ENCODE data around the gene EGLN1.
"Not testable (repeated sequence)": the region's sequence is repeated elsewhere in the genome, so short reads cannot be mapped to it uniquely, and the experiment has no call there.

The EGLN1 gene

DNA sequence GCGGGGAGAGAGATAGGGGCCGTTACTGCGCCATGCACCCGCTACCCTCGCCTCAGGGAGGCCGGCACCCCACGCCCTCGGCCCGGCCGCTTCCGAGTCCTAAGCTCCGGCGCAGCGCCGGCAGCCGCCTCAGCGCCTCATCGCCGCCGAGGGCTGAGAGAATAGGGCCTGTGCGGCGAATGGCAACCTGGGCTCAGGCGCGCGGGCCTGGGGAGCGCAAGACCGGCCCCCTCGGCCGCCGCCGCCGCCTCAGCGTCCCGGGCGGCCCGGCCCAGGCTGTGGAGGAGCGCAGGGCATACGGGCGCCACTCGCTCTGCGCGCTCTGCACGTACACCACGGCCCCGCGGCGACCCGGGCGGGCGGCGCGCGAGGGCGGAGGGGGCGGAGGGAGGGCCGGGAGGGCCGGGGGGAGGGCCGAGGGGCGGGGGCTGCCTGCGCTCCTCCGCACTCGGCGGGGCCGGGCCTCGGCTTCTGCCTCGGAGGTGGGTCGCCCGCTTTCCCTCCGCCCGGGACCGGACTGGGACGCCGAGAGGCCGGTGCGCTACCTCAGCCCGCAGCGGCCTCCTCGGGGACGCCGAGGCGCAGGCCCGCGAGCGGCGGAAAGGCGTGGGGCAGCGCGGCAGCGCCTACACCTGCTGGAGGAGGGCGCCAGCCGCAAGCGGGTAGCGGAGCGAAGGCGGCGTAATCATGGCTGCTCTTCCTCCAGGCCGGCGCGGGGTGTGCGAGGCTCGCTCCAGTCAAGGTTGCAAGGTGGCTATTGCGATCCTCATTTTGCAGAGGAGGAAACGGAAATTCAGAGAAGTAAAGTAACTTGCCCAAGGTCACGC, at the start of gene EGLN1:
TSS of gene EGLN1 (minus strand) at position 317 of the 827 bp plus-strand sequence. CDS start 399 bp downstream, outside the sequence.
- ATAC-seq, result peak; percentile 87 to 90

DNA sequence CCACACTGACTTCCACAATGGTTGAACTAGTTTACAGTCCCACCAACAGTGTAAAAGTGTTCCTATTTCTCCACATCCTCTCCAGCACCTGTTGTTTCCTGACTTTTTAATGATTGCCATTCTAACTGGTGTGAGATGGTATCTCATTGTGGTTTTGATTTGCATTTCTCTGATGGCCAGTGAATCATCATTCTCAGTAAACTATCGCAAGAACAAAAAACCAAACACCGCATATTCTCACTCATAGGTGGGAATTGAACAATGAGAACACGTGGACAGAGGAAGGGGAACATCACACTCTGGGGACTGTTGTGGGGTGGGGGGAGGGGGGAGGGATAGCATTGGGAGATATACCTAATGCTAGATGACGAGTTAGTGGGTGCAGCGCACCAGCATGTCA, 49.4 kb upstream of the EGLN1 start:
- ATAC-seq, result not testable (repeated sequence)

DNA sequence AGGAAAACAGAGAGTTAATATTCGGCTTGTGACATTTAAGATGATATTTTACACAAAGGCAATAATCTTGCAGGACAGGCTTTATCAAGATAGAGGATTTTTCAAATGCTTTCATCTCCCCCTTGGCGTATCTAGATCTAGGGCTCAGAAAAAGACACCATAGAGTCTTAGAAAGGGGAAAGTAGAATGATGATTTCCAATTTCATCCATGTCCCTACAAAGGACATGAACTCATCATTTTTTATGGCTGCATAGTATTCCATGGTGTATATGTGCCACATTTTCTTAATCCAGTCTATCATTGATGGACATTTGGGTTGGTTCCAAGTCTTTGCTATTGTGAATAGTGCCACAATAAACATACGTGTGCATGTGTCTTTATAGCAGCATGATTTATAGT, 48.9 kb upstream of the EGLN1 start:
- ATAC-seq, result not testable (repeated sequence)

DNA sequence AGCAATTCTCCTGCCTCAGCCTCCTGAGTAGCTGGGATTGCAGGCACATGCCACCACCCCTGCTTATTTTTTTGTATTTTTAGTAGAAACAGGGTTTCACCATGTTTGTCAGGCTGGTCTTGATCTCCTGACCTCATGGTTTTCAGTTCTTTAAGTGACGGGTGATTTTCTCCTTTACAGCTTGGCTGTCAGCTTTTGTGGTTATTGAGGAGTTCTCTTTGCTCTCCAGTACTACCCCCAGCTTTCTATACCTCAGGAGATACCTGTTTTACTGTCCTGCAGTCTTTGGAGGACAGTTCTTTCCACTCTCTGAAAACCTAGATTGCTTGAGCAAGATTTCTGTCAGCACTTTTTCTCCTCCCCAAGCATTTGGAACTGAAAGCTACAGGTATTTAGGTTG, 45.9 kb upstream of the EGLN1 start:
- ATAC-seq, result no peak

DNA sequence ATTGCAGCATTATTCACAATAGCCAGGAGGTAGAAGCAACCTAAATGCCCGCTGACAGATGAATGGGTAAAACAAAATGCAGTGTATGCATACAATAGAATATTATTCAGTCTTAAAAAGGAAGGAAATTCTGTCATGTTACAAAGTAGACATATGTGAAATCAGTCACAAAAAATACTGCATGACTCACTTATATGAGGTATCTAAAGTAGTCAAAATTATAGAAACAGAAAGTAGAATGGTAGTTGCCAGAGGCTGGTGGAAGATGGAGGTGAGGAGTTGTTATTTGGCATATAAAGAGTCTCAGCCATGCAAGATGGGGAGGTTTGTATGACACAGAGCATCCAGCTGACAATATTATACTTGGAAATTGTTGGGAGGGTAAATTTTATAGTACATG, 43.0 kb upstream of the EGLN1 start:
- ATAC-seq, result peak; percentile 80 to 83

DNA sequence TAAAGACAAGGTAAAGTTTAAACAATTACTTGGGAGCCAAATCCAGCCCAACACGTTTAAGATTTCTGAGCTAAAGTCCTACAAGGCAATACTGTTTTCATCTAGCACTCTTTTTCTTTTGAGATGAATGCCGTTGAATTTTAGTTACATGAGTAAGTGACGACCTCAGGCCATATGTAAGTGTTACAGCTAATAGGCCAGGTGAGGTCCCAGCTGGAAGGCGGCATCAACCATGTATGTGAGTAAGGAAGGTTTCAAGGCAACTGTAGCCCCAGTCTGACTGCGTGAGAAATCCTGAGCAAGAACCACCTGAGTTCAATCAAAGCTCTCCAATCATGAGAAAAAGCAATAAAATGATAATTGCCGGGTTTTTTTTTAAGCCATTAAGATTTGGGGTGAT, 41.5 kb upstream of the EGLN1 start:
- no peak for ATAC-seq

DNA sequence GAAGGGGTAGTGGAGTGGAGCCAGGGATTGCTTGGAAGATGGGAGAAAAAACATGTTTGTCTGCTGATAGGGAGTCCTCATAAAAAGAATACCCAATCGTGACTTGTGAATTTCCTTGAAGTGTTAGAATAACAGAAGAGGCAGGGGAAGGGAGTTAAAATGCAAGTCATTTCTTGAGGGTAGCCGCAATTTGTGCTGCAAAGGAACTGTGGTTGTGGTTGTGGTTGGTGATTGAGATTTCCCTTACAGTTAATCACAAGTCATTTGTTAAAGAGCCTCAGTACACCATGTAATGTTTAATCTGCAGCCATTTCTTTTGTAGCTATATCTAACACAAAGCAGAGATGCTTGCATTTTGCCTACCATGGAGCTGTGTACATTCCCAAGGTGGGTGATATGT, 38.5 kb upstream of the EGLN1 start:
- peak; percentile 84 to 88 for ATAC-seq

DNA sequence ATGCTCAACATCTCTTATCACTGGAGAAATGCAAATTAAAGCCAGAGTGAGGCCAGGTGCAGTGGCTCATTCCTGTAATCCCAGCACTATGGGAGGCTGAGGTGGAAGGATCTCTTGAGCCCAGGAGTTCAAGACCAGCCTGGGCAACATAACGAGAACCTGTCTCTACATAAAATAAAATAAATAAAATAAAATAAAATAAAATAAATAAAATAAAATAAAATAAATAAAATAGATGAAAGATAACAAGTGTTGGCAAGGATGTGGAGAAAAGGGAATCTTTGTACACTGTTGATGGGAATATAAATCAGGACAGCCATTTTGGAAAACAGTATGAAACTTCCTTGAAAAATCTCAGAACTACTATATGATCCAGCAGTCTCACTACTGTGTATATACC, 37.4 kb upstream of the EGLN1 start:
- not testable (repeated sequence) for ATAC-seq

DNA sequence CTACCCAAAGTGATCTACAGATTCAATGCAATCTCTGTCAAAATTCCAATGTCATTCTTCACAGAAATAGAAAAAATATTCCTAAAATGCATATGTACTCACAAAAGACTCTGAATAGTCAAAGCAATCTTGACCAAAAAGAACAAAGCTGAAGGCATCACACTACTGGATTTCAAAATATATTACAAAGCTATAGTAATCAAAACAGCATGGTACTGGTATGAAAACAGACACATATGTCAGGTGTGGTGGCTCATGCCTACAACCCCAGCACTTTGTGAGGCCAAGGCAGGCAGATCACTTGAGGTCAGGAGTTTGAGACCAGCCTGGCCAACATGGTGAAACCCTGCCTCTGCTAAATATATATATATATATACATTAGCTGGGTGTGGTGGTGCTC, 35.9 kb upstream of the EGLN1 start:
- ATAC-seq, result not testable (repeated sequence)

DNA sequence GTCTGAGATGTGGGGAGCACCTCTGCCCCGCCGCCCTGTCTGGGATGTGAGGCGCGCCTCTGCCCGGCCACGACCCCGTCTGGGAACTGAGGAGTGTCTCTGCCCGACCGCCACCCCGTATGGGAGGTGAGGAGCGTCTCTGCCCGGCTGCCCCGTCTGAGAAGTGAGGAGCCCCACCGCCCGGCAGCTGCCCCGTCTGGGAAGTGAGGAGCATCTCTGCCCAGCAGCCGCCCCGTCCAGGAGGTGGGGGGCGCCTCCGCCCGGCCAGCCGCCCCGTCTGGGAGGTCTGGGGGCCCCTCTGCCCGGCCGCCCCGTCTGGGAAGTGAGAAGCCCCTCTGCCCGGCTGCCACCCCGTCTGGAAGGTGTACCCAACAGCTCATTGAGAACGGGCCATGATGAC, 32.0 kb upstream of the EGLN1 start:
- ATAC-seq, result not testable (repeated sequence)

DNA sequence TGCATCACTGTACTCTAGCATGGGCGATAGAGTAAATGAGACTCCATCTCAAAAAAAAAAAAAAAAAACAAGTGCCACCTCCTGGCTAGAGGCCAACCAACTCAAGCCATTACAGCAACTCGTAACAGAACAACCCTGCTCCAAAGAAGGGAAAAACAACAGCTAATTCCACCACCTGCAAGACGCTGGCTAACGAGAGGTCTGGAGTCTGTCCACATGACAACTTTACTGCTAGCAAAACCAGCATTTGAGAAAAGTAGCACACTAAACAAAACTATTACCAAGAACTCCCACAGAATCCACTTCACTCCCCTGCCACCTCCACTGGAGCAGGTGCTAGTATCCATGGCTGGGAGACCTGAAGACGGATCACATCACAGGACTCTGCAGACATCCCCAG, 24.1 kb upstream of the EGLN1 start:
- no peak for ATAC-seq

DNA sequence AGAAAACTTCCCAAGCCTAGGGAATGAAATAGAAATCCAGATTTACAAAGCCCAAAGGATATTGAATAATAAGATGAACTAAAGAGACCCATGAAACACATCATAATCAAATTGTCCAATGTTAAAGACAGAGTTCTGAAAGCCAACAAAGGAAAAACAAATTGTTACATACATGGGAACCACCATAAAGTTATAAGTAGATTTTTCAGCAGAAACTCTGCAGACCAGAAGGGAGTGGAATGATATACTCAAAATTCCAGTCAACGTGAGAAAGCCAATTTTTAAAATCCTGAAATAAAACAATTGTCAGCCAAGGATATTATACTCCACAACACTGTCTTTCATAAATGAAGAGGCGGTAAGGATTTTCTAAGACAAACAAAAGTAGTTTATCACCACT, 22.0 kb upstream of the EGLN1 start:
- no peak for ATAC-seq

DNA sequence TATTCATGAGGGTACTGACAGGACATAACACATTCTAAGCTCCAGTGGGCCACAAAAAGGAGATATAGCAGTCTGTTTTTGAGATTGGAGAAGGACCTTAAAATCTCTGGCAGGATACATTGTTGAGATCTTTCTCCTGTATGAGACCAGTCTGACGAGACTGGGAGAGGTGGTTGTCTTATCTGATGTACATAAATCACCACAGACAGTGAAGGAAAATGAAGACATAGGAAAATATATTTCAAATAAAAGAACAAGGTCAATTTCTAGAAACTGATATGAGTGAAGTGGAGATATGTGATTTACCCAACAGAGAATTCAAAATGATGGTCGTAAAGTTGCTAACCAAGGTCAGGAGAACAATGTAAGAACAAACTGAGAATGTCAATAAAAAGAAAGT, 21.3 kb upstream of the EGLN1 start:
- no peak for ATAC-seq

DNA sequence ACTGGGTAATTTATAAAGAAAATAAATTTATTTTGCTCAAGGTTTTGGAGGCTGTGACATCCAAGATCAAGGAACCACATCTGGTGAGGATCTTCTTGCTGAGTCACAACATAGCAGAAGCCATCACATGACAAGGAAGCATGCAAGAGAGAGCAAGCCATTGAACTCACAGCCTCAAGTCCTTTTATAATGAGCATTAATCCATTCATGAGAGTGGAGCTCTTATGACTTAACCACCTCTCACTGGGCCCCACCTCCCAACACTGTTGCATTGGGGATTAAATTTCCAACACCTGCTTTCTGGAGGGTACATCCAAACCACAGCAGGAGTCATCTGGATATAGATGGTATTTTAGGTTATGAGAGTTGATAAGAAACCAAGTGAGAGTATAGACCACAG, 20.6 kb upstream of the EGLN1 start:
- no peak for ATAC-seq

DNA sequence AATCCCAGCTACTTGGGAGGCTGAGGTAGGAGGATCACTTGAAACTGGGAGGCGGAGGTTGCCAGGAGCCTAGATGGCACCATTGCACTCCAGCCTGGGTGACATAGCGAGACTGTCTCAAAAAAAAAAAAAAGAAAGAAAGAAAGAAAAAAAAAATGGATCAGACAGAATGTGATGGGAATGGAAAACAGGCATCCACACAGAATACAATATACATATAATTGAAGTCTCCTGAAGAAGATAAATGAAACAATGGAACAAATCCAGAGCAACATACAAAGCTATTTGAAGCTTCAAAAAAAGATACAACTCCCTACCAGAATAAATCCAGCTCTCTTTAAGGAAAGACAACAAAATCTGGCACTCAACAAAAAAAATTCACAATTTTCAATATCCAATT, 10.9 kb upstream of the EGLN1 start:
- no peak for ATAC-seq

DNA sequence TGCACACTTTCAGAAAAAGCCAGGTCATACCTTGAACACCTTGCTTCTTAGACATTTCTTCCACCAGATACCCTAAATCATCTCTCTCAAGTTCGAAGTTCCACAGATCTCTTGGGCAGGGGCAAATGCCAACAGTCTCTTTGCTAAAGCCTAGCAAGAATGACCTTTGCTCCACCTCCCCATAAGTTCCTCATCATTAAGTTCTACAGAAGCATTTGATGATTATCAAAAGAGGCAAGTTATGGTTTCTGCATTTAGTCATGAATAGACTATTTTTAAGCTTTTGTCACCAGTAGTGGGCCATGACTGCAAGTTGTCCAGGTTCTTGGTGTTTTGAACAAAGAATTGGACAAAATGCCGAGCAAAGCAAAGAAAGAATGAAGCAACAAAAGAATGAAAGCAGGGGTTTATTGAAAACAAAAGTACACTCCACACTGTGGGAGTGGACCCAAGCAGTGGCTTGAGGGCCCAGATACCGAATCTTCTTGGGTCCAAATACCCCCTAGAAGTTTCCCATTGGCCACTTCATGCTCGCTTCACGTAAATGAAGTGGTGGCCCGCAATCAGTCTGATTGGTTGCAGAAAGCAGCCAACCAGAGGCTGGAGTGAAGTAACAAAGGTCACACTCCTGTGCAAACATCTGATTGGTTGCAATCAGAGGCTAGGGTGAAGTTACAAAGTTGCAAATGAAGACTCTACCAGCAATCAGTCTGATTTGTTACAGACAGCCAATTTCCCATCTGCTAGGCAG, 9.8 kb upstream of the EGLN1 start:
- ATAC-seq, result no peak

DNA sequence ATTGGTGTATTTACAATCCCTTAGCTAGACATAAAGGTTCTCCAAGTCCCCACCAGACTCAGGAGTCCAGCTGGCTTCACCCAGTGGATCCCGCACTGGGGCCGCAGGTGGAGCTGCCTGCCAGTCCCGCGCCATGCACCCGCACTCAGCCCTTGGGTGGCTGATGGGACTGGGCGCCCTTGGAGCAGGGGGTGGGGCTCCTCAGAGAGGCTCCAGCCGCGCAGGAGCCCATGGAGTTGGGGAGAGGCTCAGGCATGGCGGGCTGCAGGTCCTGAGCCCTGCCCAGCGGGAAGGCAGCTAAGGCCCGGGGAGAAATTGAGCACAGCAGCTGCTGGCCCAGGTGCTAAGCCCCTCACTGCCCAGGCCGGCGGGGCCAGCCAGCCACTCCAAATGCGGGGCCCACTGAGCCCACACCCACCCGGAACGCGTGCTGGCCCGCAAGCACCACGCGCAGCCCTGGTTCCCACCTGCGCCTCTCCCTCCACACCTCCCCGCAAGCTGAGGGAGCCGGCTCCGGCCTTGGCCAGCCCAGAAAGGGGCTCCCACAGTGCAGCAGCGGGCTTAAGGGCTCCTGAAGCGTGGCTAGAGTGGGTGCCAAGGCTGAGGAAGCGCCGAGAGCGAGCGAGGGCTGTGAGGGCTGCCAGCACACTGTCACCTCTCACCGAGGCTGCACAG, 8.7 kb upstream of the EGLN1 start:
- ATAC-seq, result not testable (repeated sequence)

DNA sequence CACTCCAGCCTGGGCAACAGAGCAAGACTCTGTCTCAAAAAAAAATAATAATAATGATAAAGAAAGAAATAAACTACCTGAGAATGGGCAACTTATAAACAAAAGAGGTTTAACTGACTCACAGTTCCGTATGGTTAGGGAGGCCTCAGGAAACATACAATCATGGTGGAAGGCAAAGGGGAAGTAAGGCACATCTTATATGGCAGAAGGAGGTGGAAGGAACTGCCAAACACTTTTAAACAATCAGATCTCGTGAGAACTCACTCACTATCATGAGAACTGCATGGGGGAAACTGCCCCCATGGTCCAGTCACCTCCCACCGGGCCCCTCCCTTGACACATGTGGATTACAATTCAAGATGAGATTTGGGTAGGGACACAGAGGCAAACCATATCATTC, 6.3 kb upstream of the EGLN1 start:
- no peak for ATAC-seq

DNA sequence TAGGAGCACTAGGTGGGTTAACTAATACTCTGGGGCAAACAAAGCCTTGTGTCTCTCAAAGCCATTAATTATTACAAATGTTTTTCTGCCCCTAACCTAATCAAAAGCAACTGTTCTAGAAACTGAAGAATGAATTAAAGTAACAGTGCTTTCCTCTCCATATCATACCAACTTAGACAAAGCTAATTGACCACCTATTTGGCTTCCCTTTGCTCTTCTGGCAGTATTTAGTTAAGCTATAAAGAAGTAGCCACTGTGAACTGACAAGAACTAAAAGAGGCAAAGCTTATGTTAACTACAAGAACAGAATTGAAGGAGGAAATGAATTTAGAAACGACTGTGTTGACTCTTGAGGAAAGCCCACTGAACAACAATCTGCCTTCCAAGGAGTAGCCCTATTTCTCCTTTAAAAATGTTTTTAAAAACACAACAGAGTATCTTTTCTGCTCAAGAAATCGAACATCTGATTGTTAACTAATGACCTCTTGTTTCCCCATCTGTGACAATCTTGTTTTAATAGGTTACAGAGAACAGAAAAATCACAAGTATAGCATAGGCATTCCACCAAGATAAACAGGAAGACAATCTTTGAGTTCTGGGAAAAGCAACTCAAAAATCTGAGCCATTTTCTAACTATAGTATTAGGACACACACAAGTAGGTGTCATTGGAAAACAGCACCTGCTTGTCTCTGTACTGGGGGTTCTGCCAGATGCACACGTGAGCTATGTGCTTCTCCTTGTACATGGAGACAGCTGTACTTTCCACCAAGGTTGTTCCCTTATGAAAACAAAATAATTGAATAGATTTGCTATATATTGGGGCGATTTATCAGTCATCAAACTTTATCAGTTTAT, 3.1 kb upstream of the EGLN1 start:
- no peak for ATAC-seq

DNA sequence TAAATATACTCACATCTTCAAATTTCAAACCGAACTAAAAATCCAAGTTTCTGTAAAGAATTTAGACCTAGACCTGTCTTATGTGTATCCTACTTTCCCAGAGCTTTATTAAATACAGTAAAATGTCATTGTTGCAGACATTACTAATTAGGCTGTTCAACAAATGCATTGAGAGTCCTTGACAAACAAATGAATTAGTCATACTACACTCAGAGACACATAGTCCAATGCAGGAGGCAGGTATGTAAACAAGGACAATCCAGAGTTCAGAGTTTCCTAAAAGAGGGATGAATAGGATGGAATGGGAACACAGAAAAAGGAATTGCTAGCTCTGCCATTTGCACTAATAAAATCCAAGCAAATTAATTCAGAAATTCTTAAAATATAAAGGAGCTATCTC, 1.6 kb upstream of the EGLN1 start:
- ATAC-seq, result no peak

DNA sequence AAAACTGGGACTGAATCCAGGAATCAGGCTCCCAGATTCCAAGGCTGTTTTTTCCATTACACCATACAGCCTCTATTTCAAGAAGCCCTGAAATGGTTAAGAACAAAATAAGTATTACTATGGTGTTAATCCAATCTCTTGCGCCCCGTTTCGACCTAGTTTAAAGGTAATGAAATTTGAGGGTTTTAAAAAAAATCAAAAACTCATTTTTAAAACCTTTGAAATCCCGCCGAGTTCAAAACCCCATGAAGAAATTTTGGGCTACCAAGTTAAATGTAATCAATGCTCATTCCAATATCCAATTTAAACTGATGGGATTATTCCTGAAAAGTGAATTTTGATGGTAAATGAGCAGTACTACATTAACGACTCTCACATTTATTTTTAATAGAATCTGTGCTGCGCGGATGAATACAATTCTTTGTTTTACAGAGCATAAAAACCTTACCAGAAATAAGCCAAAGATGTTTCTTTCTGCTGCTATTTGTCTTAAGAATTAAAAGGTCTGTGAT, 767 bp upstream of the EGLN1 start:
- no peak for ATAC-seq

DNA sequence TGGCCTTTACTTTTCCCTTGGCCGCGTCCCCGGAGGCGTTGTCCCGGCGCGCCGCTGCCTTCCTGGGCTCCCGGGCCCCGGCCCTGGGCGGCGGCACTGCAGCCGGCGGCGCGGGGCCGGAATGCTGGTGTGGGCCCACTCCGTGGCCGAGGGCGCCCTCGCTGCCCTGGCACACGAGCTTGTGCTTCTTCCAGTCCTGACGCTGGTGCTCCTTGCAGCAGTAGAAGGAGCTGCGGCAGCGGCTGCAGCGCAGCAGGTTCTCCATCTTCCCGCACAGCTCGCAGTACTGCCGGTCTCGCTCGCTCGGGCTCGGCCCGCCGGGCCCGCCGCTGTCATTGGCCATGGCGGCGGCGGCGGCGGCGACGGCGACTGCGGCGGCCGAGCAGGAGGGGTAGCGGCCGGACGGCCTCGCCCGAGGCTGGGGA, 529 bp downstream of the EGLN1 start:
- ATAC-seq, result peak; percentile 18 to 30

Measured in activated CD4-positive, CD25-positive, alpha-beta regulatory T cell treated with anti-CD3 and anti-CD28 coated beads, Interleukin-2, amount 50 U/mL, for 24 hours (primary cell).